Measurements from ENCODE around the gene A1CF.
"Not testable (repeated sequence)": the region's sequence is repeated elsewhere in the genome, so short reads cannot be mapped to it uniquely, and the experiment has no call there.

Gene A1CF

DNA sequence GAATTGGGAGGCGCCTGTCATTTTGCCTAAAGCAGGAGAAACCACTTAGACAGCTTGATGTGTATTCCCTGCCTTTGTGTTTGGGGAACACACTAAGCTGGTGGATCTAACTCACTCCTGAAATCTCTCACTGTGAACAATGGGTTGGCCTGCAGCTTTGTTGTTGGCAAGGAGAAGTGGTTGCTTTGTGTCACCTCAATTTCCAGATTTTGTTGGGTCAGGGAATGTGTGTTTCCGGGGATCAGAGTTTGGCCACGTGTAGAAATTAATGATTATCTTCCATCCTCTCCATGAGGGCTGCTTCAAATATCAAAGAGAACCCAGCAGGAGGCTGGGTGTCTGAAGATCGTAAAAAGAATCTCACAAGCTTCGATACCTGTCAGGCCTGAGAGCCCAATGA lies 27.8 kb downstream of the A1CF start:
- FAIRE-seq: no peak

- peak; percentile 85 for FAIRE-seq
Observed at GRCh38 chr10:50855461-50855860, 30.0 kb downstream of the A1CF start.

DNA sequence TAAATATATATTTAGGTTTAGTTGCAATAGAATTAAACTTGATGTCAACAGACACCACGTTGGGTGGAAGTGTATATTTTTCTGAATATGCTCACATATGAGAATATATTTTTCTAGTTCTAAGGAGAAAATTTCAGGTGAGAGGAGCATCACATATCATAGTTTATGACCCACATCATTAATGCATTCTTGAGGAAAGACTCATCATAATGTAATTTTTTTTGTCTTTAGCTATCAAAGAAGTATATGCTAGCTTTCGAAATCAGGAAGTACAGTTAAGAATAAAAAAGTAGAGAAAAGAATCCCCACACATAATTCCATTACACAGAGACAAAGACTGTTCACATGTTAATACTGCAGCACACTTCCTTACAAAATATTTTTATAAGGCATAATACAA lies 30.4 kb downstream of the A1CF start:
- no peak for FAIRE-seq

GRCh38 chr10:50853557-50853956 lies 31.9 kb downstream of the A1CF start:
- no peak for FAIRE-seq

GRCh38 chr10:50851884-50852671 lies 33.3 kb downstream of the A1CF start:
- no peak for FAIRE-seq

DNA sequence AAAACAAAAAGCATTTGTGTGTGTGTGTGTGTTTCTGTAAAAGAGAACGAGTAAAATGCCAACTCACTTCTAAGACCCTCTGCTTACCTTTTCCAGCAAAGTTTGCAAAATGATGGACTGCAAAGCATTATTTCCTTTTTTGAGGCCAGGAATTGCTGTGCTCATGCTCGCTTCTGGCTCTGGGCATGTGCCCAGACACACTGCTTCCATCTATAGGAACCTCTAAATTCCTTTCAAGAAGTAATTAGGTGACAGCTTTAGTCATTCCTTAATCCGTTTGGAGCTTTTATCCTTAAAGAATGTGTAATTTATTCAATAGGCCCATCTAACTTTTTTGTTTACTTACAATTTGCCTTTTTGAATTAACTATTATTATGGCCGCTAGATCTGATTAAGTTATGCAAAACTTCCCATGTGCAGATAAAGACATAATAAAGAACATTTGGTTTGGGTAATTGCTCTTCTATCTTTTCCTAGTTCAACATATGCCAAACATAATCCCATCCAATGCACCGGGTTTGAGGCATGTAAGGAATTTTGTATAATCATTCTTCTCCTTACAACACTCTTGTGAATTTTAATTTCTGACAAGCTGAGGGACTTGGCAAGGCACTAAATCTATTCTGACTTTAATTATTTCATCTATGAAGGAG lies 34.7 kb downstream of the A1CF start:
- peak; percentile 9 for FAIRE-seq

DNA sequence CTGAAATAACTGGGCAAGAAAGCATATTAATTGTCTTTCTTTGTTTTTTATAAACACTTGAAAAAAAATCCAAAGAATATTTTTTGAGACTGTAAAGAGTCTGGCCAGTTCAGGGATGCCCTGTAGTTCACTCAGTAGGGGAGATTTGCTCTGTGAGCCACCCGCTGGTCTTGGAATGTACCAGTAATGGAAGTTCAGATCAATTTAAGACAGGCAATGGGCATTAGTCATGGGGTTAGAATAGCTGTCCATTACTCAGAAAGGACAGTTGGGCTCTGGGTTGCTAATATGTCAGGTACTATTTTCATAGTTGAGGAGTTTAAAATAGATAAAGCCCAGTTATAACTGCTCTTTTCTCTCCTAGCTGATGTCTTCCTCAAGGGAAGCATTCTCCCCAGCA lies 38.7 kb downstream of the A1CF start:
- FAIRE-seq: no peak

GRCh38 chr10:50837095-50837494 lies 48.3 kb downstream of the A1CF start:
- no peak for FAIRE-seq

DNA sequence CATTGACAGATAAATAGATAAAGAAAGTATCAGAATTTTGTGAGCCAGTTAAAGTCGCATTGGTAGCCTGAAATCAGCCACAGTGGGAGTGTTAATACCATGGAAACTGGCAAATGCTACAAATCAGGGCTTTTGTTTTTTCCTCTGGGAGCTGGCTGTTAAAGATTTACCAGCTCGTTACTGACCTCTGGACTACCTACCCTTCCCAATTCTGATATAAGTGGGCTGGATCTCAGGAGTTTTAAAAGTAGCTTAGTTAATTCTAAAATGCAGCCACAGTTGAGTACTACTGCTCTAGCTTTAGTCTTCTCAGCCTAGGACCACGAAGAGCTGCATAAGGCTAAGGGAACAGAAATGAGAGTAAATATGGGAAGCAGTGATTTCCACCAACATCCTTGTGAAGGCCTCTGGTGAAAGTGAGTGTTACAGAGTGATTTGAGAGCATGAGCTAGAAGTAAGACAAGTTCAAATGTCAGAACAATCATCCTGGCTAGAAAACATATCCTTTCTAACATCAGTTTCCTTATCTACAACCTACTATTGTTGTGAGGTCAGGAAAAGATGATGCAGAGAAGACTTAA lies 53.2 kb downstream of the A1CF start:
- no peak for FAIRE-seq

- FAIRE-seq: no peak
Observed at GRCh38 chr10:50830066-50830465, 55.4 kb downstream of the A1CF start.

DNA sequence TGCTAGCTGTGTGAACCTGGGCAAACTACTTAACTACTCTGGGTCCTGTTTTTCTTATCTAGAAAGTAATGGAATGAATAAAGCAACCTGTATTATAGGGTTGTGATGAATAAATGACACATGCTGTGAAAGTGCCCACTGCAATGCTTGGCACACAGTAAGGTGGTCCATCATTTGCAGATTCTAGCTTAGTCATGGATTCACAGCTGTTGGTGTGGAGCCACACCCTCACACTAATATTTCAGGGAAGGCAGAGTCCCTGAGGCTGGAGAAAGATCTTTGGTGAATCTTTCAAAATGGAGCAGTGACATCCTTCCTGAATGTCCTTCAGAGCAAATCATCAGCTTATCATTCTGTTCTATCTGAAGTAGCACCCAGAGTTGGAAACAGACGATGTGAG lies 60.6 kb downstream of the A1CF start:
- no peak for FAIRE-seq

DNA sequence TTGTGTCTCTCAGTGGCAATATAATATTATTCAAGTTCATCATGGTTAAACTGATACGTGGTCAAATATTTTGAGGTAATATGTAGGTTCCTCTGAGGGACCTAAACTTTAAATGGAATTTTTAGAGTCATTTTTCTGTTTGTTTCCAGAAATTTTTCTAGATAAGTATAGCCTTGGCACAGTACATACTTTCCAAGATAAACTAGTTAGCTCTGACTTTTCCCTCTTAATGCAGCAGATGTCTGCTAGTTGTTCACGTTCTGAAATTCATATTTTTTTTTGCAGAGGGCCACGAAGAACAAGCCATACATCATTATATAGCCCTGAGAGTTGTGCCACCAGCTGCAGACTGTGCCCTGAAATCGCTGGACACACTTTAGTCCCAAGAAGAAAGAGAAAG lies 61.6 kb downstream of the A1CF start:
- no peak for FAIRE-seq

DNA sequence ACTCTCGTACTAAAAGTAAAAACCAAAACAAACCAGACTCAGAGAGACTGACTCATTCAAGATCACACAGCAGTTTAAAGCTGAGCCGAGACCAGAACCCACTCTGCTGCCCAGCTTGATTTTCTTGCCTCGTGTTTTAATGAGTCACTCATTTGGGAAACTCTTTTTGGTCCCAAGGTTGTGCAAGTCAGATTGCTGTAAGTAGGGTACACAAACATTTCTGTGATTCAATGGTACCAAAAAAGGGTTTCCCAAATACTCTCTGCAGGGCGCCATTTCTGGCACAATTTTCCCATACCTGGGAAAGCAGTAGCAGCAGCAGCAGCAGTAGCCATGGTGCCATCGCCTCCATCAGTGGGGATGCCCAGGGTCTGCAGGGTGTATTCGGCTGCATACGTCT lies 75.8 kb downstream of the A1CF start:
- FAIRE-seq: no peak

GRCh38 chr10:50807851-50808776 lies 77.3 kb downstream of the A1CF start:
- peak; percentile 85 for FAIRE-seq

GRCh38 chr10:50805981-50806622 lies 79.3 kb downstream of the A1CF start:
- FAIRE-seq: no peak

GRCh38 chr10:50799595-50799994 lies 85.8 kb downstream of the A1CF start:
- FAIRE-seq: no peak

DNA sequence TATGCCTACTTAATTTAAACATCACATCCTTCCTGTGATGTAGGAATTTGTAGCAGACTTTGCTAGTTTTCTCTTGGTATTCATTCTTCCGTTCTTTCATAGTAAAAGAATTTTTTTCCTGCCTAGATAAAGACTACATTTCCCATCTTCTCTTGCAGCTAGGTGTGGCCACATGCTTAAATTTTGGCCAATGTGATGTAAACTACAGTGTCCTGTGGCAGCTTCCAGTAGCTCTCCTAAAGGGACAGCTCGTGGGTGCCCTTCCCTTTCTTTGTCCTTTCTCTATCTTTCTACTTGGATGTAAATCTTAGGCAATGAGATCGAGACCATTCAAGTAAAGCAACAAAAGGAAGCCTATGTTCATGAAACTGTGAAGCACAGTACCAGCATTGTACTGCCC lies 87.1 kb downstream of the A1CF start:
- no peak for FAIRE-seq

DNA sequence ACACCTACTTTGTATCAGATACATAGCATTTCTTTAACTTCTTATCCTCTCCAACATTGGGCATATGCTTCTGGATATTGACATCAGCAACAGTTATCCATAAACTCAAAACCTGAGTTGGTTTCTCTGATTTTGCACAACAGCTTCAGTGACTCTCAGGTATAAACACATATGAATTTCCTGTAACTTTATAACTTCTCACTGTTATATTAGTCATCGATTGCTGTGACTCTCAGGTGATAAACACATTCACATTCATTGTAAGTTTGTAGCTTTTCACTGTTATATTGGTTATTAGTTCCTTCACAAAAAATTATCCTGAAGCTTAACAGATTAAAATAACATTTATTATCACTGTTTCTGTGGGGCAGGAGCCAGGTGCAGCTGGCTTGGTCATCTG lies 88.7 kb downstream of the A1CF start:
- FAIRE-seq: no peak

DNA sequence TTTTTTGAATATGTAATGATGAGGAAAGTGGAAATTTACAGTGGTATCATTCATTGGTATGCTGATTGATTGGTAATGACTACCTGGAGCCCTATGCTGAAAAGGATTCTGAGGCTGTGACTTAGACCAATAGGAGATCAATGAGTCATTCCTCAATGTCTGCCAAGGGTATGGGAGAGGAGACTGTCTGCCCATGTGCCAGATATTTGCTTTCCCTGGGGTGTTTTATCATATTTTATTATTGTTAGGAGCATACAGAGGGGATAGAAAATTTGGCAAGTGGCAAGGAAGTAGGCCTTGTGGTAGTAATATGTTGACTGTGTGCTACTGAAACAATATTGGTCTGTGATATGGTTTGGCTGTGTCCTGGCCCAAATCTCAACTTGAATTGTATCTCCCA lies 90.9 kb downstream of the A1CF start:
- FAIRE-seq: no peak

GRCh38 chr10:50788951-50789945 lies 96.2 kb downstream of the A1CF start:
- FAIRE-seq: peak; percentile 97

- not testable (repeated sequence) for FAIRE-seq
Observed at GRCh38 chr10:50787962-50788361, 97.5 kb downstream of the A1CF start.
